ENCODE results near the gene RNF181. TPM values are rescaled to one million over a fixed set of nuclear protein-coding genes. Genes with fewer than 3 reads are reported as not detected.

RNF181 gene
- total RNA-seq, 1 donor from 2014 or later = 74.5 TPM

- ATAC-seq (ENCODE audit: poor library complexity) (no peak), DNase-seq (no peak)
- intact Hi-C loops (cut with DNase I) = no loop called here
Measured at GRCh38 chr2:85564144-85564563, 31.4 kb upstream of the RNF181 start.

- no peak for ATAC-seq (ENCODE audit: poor library complexity)
- intact Hi-C loops (cut with DNase I) = no loop called here
Measured at GRCh38 chr2:85566265-85566664, 29.3 kb upstream of the RNF181 start.

GRCh38 chr2:85575739-85576138 lies 19.8 kb upstream of the RNF181 start:
- DNase-seq (no peak), ATAC-seq (ENCODE audit: poor library complexity) (no peak)
- intact Hi-C loops (cut with DNase I) = no loop called here

More at GRCh38 chr2:85566265-85566664, 29.3 kb upstream of the RNF181 start:
- no peak for DNase-seq

GRCh38 chr2:85577063-85577385 lies 18.5 kb upstream of the RNF181 start:
- ATAC-seq (ENCODE audit: poor library complexity) = no peak
- intact Hi-C loops (cut with DNase I) = no loop called here
- DNase-seq = no peak

GRCh38 chr2:85577386-85578242 lies 17.9 kb upstream of the RNF181 start, which contains the start of gene VAMP8:
Gene VAMP8 (plus strand): TSS chr2:85577586. CDS start chr2:85577647, 61 bp downstream.
- DNase-seq = peak; percentile 70

GRCh38 chr2:85578243-85579180 lies 17.0 kb upstream of the RNF181 start:
- DNase-seq = peak; percentile 83
- peak; percentile 73 for ATAC-seq (ENCODE audit: poor library complexity)
- intact Hi-C loops (cut with DNase I) = no loop called here

More at GRCh38 chr2:85577386-85578242, 17.9 kb upstream of the RNF181 start, which contains the start of gene VAMP8:
- ATAC-seq (ENCODE audit: poor library complexity) = peak; percentile 52
- intact Hi-C loops (cut with DNase I) = no loop called here

- ATAC-seq (ENCODE audit: poor library complexity) (peak; percentile 36), DNase-seq (peak; percentile 68)
- intact Hi-C loops (cut with DNase I) = no loop called here
Measured at GRCh38 chr2:85579266-85579935, 16.1 kb upstream of the RNF181 start.

- intact Hi-C loops (cut with DNase I) = no loop called here
- ATAC-seq (ENCODE audit: poor library complexity) = no peak
- DNase-seq = no peak
Measured at GRCh38 chr2:85580206-85580605, 15.3 kb upstream of the RNF181 start.

GRCh38 chr2:85582492-85582891 lies 13.1 kb upstream of the RNF181 start:
- no peak for DNase-seq
- intact Hi-C loops (cut with DNase I) = no loop called here
- ATAC-seq (ENCODE audit: poor library complexity) = no peak

GRCh38 chr2:85583667-85584353 lies 11.7 kb upstream of the RNF181 start:
- ATAC-seq (ENCODE audit: poor library complexity) (no peak), DNase-seq (no peak)
- intact Hi-C loops (cut with DNase I) = no loop called here

GRCh38 chr2:85584354-85584856 lies 11.1 kb upstream of the RNF181 start, which contains the start of gene VAMP5:
Gene VAMP5 (plus strand): TSS chr2:85584431. CDS start chr2:85584491, 60 bp downstream.
- intact Hi-C loops (cut with DNase I) = no loop called here
- ATAC-seq (ENCODE audit: poor library complexity) = peak; percentile 75
- peak; percentile 66 for DNase-seq

- intact Hi-C loops (cut with DNase I) = no loop called here
- DNase-seq = no peak
- peak; percentile 52 for ATAC-seq (ENCODE audit: poor library complexity)
Measured at GRCh38 chr2:85584857-85585780, 10.4 kb upstream of the RNF181 start.

GRCh38 chr2:85585781-85586105 lies 9.8 kb upstream of the RNF181 start:
- intact Hi-C loops (cut with DNase I) = no loop called here
- ATAC-seq (ENCODE audit: poor library complexity) = no peak
- DNase-seq = no peak

- ATAC-seq (ENCODE audit: poor library complexity) (no peak), DNase-seq (no peak)
- intact Hi-C loops (cut with DNase I) = no loop called here
Measured at GRCh38 chr2:85588236-85588635, 7.3 kb upstream of the RNF181 start.

GRCh38 chr2:85588645-85589044 lies 6.9 kb upstream of the RNF181 start:
- intact Hi-C loops (cut with DNase I) = no loop called here
- no peak for DNase-seq
- ATAC-seq (ENCODE audit: poor library complexity) = no peak

GRCh38 chr2:85589181-85589580 lies 6.4 kb upstream of the RNF181 start:
- ATAC-seq (ENCODE audit: poor library complexity) (peak; percentile 39), DNase-seq (peak; percentile 73)
- intact Hi-C loops (cut with DNase I) = no loop called here

All from Right ventricle myocardium superior (tissue), 1 donor.